Kasumi-1 (cell line): Measurements from ENCODE around the gene ZNF320.
"Not testable (repeated sequence)": the region's sequence is repeated elsewhere in the genome, so short reads cannot be mapped to it uniquely, and the experiment has no call there.

Experiments
- DNase-seq, 2 experiments: peaks; one replicate each; lab custom pipeline; 2025; lab: John Stamatoyannopoulos, UW

Gene ZNF320

DNA sequence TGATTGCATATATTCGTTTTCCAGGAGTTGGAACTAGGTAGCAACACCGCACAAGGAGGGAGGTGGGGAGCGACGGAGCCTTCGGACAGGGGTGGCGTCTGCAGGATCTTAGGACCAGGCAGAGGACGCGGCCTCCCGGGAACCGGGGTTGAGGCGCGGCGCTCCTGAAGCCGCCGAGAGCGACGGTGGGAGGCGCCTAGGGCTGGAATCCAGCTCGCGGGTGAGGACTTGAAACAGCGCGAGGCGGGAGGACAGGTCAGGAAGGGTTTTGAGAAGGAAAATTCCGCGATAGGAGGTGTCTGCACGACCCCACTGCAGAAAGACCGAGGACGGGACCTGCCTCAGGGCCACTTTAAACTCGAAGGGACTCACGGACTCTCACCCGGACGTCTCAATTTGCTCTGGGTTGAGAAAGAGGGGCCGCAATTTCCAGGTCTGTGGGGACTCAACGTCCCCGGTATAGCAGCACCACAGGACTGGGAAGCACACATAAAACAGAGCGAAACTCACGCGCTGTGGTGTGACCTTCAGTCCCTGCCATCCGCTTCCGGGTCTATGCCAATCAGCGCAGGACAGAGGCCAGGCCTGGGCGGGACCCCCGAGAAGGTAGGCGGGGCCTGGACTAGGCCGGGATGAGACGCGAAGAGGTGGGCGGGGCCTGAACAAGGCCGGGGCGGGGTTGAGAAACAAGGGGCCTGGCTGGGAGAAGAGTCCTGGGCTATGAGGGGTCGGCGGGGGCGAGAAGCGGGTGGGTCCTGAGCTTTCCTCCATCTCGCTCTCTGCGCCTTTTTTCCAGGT lies at the start of gene ZNF320:
ZNF320 (minus strand) TSS at position 498 of the 798 bp plus-strand sequence. CDS start 7,380 bp downstream, outside the sequence.
- no peak for DNase-seq

DNA sequence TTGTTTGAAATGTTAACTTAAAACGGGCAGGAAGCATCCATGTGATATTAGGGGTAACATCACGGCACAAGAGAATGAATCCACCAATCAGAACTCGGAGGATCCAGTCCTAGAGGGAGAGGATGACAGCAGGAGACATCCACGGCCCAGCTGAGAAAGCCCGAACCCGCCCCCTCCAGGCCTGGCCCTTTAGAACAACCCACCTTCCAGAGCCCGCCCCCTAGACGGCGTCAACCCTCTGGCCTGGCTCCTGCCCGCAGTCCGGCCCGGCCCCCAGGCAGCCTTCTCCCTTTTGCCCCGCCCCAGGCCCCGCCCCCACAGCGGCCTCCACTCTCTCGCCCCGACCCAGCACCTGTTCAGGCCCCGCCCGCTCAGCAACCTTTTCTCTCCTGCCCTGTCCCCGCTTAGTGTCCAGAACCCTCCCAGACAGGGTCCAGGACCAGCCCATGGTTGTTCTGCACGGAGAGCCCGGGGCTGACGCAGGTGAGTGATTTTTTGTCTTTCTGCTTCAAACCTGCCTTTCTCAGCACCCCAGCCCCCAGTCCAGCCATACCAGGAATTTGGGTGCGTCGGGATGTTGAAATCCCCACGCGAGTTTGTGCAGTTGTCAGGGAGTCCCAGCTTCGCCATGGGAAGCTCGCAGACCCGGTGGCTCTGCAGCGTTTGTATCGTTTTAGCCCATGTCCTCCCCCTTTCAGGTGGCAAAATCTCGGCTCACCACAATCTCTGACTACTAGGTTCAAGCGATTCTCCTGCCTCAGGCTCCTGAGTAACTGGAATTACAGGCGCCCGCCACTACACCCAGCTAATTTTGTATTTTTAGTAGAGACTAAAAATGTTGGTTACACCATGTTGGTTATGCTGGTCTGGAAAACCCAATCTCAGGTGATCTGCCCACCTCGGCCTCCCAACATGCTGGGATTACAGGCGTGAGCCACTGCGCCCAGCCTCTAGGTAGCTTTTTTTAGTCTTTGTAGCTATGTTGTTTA lies 49.2 kb upstream of the ZNF320 start:
- DNase-seq, result no peak

DNA sequence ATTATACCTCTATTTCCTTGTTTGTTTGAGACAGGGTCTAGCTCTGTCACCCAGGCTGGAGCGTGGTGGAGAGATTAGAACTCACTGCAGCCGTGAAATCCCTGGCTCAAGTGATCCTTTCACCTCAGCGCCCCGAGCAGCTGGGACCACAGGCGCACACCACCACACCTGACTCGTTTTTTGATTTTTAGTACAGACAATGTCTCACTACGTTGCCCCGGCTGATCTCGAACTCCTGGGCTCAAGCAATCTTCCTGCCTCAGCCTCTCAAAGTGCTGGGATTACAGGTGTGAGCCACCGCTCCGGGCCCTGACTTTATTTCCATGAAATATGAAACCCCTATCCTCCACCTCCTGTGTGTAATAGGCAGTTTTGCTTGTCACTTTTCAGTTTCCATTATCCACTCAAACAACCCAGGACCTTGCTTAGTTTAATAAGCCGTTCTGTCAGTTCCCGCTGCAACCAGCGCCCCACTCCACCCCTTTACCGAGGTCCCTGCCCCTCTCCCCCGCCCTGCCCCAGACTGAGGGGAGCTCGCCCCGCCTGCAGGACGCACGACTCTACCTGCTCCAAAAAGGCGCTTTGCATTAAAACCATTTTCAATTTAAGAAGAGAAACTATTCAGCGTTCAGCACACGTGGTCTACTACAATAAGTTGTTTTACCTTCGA lies 48.4 kb upstream of the ZNF320 start:
- no peak for DNase-seq

- DNase-seq, result not testable (repeated sequence)
These were observed 47.5 kb upstream of the ZNF320 start for GRCh38 chr19:52944703-52945493.

DNA sequence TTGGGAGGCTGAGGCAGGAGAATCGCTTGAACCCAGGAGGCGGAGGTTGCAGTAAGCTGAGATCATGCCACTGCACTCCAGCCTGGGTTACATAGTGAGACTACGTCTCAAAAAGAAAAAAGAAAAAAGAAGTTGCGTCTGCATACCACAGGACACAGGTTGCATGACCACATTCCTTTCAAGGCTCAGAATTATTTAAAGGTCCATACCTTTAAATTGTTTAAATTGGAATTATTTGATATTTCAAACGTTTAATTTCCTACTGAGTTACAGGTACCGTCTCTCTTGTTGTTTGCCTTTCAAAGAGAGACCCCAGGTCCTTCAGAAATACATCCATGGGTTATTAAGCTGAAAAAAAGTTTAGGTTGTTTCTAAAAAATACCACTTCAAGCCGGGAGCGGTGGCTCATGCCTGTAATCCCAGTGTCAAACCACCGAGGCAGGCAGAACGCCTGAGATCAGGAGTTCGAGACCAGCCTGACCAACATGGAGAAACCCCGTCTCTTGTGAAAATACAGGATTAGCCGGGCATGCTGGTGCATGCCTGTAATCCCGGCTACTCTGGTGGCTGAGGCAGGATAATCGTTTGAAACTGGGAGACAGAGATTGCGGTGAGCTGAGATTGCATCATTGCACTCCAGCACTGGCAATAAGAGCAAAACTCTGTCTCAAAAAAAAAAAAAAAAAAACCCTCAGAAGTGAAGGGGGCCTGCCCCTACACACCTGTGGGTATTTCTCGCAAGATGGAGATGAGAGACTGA lies 46.6 kb upstream of the ZNF320 start:
- DNase-seq, result no peak

DNA sequence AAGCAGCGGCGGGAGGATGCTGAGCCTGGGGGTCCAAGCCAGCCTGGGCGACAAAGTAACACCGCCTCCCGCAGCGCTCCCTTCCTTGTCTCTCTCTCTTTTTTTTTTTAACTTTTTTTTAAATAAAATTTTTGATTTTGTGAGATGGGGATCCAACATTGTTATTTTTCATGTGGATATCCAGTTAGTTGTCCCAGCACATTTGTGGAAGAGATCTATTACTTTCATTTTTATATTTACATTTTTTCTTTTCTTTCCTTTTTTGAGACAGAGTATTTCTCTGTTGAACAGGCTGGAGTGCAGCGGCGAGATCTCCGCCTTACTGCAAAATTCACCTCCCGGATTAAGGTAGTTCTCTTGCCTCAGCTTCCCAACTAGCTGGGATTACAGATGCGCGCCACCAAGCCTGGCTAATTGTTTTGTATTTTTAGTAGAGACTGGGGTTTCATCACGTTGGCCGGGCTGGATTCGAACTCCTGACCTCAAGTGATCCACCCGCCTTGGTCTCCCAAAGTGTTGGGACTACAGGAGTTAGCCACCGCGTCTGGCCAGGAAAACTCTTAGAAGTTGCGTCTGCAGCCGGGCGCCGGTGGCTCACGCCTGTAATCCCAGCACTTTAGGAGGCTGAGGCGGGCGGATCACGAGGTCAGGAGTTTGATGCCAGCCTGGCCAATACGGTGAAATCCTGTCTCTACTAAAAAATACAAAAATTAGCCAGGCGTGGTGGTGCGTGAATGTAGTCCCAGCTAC lies 45.9 kb upstream of the ZNF320 start:
- no peak for DNase-seq

DNA sequence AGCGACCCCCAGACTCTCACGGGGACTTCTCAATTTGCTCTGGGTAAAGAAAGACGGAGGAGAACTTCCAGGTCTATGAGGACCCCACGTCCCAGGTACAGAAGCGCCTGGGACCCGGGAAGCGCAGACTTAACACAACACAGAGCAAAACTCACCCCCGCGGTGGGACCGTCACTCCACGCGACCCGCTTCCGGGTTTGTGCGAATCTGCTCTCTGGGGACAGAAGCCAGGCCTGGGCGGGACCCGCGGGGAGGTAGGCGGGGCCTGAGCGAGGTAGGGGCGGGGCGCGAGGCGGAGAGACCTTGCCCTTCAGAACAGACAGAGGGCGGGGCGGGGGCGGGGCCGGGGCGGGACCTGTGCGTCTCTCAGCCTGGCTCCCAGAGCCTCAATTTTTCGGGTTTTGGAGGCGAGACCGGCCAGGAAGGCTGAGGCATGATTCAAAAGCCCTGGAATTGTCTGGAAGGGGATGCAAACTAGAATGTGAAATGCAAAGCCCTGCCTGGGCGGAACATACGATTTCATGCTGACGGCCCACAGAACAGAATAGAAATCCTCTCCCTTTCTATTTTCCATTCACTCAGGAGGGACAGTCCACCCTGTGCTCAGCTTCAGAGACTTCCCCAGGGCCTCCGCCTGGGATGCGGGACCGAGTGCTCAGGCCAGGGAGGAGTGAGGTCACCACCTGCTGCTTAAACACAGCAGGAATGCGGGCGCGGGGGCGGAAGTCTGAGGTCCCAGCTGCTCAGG lies 45.1 kb upstream of the ZNF320 start:
- peak; percentile 54 for DNase-seq

- peak in 1 of 2 experiments; percentile 17 for DNase-seq
These were observed 44.5 kb upstream of the ZNF320 start for GRCh38 chr19:52941941-52942385.

GRCh38 chr19:52941523-52941922 lies 44.1 kb upstream of the ZNF320 start:
- DNase-seq, result not testable (repeated sequence)

GRCh38 chr19:52940905-52941304 lies 43.5 kb upstream of the ZNF320 start:
- not testable (repeated sequence) for DNase-seq

DNA sequence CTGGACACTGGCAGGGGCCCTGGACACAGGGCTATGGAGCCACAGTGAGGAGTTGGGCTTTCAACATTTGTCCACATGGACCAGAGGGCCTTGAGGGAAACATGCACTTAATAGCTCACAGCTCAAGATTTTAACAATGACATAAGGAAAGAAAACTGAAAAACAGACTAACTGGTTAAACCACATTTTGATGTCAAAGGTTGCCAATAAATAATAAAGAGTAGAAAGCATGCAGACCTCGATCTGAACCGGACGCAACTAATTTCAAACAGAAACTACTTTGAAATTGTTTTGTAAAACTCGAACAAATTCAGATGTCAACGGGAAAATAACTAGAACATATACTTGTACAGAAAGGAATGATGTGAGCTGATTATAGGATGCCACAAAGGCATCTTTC lies 41.3 kb upstream of the ZNF320 start:
- DNase-seq, result no peak

- no peak for DNase-seq
These were observed 39.5 kb upstream of the ZNF320 start for GRCh38 chr19:52936954-52937325.

DNA sequence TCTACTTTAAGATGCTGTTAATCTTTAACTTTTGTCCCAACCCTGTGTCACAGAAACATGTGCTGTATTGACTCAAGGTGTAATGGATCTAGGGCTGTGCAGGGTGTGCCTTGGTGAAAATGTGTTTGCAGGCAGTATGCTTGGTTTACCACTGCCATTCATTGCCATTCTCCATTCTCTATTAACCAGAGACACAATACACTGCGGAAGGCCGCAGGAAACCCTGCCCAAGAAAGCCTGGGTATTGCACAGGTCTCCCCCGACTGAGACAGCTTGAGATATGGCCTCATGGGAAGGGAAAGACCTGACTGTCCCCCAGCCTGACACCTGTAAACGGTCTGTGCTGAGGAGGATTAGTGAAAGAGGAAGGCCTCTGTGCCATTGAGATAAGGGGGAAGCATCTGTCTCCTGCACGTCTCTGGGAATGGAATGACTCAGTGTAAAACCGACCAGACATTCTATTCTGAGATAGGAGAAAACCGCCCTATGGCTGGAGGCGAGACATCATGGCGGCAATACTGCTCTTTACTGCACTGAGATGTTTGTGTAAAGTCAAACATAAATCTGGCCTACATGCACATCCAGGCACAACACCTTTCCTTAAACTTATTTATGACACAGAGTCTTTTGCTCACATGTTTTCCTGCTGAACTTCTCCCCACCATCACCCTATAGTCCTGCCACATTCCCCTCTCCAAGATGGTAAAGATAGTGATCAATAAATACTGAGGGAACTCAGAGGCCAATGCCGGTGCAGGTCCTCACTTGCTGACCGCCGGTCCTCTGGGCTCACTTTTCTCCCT lies 38.9 kb upstream of the ZNF320 start:
- no peak for DNase-seq

DNA sequence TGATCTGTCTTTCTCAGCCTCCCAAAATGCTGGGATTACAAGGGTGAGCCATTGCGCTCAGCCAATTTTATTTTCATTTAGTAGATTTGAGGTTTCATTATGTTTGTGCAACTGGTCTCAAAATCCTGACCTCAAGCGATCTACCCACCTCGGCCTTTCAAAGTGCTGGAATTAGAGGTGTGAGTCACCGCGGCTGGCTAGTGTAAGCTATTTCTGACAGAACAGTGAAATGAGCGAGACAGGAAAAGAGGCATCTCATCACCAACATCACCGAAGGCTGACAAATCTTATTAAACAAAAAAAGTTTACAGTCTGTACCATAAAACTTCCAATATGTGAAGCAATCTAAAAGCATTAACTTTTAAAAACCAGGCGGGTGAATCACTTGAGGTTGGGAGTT lies 38.0 kb upstream of the ZNF320 start:
- no peak for DNase-seq

- DNase-seq, result not testable (repeated sequence)
These were observed 27.2 kb upstream of the ZNF320 start for GRCh38 chr19:52924641-52925040.

GRCh38 chr19:52923778-52924593 lies 26.6 kb upstream of the ZNF320 start:
- DNase-seq, result peak in 1 of 2 experiments; percentile 1
